Liver (tissue), 9 donors: ENCODE data around the gene TNNC2. TPM values are rescaled to one million over a fixed set of nuclear protein-coding genes. Genes with fewer than 3 reads are reported as not detected.

ENCODE experiments used
- DNase-seq: peaks from one replicate; pipeline ENCODE4 v3.0.0-alpha.2; 2017; ENCODE audit warnings: low spot score
- H3K27ac ChIP-seq, 2 donors: one replicate each; pipeline ENCODE4 v1.7.0; 2013; ENCODE audit warnings: inconsistent platforms in 2 of 2, low read length in 2 of 2, control low read depth in 1 of 2, low read depth in 1 of 2, mild to moderate bottlenecking in 1 of 2
- H3K27me3 ChIP-seq, 4 donors: one replicate each; pipeline versions ENCODE4 v1.6.1 to v1.7.0; 2013; ENCODE audit warnings: low read length in 3 of 4, inconsistent platforms in 1 of 4, mild to moderate bottlenecking in 1 of 4, moderate library complexity in 1 of 4; ENCODE audit not compliant: control insufficient read depth in 4 of 4, insufficient read depth in 4 of 4
- H3K36me3 ChIP-seq, 4 donors: one replicate each; pipeline versions ENCODE4 v1.6.1 to v1.7.0; 2013; ENCODE audit warnings: low read length in 3 of 4, mild to moderate bottlenecking in 3 of 4, low read depth in 1 of 4, moderate library complexity in 1 of 4; ENCODE audit not compliant: control insufficient read depth in 4 of 4, insufficient read depth in 3 of 4
- H3K4me1 ChIP-seq, 4 donors: one replicate each; pipeline versions ENCODE4 v1.6.1 to v1.7.0; 2013; ENCODE audit warnings: low read length in 3 of 4, mild to moderate bottlenecking in 3 of 4, moderate library complexity in 1 of 4; ENCODE audit not compliant: control insufficient read depth in 4 of 4, insufficient read depth in 4 of 4
- H3K4me3 ChIP-seq, 3 donors: one replicate each; pipeline versions ENCODE4 v1.6.1 to v1.7.0; 2013; ENCODE audit warnings: low read length in 3 of 3, control low read depth in 1 of 3, low read depth in 1 of 3, mild to moderate bottlenecking in 1 of 3
- H3K9ac ChIP-seq, 2 donors: one replicate each; pipeline ENCODE4 v1.7.0; 2013; ENCODE audit warnings: low read length in 2 of 2, mild to moderate bottlenecking in 2 of 2, moderate library complexity in 2 of 2, control low read depth in 1 of 2, low read depth in 1 of 2
- H3K9me3 ChIP-seq, 4 donors: one replicate each; pipeline versions ENCODE4 v1.6.1 to v1.7.0; 2013; ENCODE audit warnings: low read length in 3 of 4; ENCODE audit not compliant: control insufficient read depth in 4 of 4
- ATF3 ChIP-seq: IDR thresholded peaks from 2 replicates; pipeline ENCODE4 v1.6.1; 2016; ENCODE audit warnings: antibody characterized with exemption
- CTCF ChIP-seq: fragments of 150-350 bp; IDR thresholded peaks from 2 replicates; pipeline ENCODE4 v1.5.1; 2017; ENCODE audit warnings: improper control_type of control experiment, low read depth, low read length; ENCODE audit not compliant: missing input control
- EGR1 ChIP-seq, 2 donors: IDR thresholded peaks; 2 replicates each; pipeline ENCODE4 v1.6.1; 2016 to 2018; ENCODE audit warnings: antibody characterized with exemption in 2 of 2, low read depth in 2 of 2
- HNF4G ChIP-seq: IDR thresholded peaks from 2 replicates; pipeline ENCODE4 v1.6.1; 2016; ENCODE audit warnings: antibody characterized with exemption
- MAX ChIP-seq: IDR thresholded peaks from 2 replicates; pipeline ENCODE4 v1.6.1; 2016; ENCODE audit warnings: antibody characterized with exemption
- RAD21 ChIP-seq, 2 donors: IDR thresholded peaks; 2 replicates each; pipeline ENCODE4 v1.6.1; 2016; ENCODE audit warnings: antibody characterized with exemption in 2 of 2, mild to moderate bottlenecking in 2 of 2
- REST ChIP-seq: IDR thresholded peaks from 2 replicates; pipeline ENCODE4 v1.6.1; 2016; ENCODE audit warnings: antibody characterized with exemption, mild to moderate bottlenecking
- RXRA ChIP-seq, 2 donors: IDR thresholded peaks; 2 replicates each; pipeline ENCODE4 v1.6.1; 2017 to 2018; ENCODE audit warnings: antibody characterized with exemption in 2 of 2, mild to moderate bottlenecking in 1 of 2
- TAF1 ChIP-seq: conservative IDR thresholded peaks from 2 replicates; pipeline ENCODE4 v1.6.1; 2016; ENCODE audit warnings: antibody characterized with exemption, mild to moderate bottlenecking
- ZBTB33 ChIP-seq: IDR thresholded peaks from 2 replicates; pipeline ENCODE4 v1.6.1; 2016; ENCODE audit warnings: antibody characterized with exemption
- WGBS: extraction: QIAGEN DNeasy Blood & Tissue Kit; methylation state at CpG from one replicate; pipeline ENCODE4 v1.1.7; 2013; 5-methylcytosine and 5-hydroxymethylcytosine counted together
- polyA plus RNA-seq, 2 donors: library from polyadenylated mRNA; stranded (reverse) in 1 of 2; unstranded in 1 of 2; fragments of 200-250 nt in 1 of 2; fragments of >200 nt in 1 of 2; fragmentation: Nextera tagmentation in 1 of 2; extraction: Ambion mirVana in 1 of 2; gene quantifications; one replicate each; pipeline versions ENCODE4 v1.2.1 to v1.2.3, GENCODE V29; 2013 to 2015
- total RNA-seq, 2 donors: library from RNA; depleted of rRNA; stranded (reverse); fragments of >200 nt; gene quantifications; one replicate each; pipeline ENCODE4 v1.2.3, GENCODE V29; 2014
- donor health status: healthy.
- donor health status: healthy.
- donor health status: healthy.
- donor health status: healthy.
- donor health status: healthy.

The TNNC2 gene
- total and polyA plus RNA-seq, 4 donors = 0.12 to 0.33 (median 0.31) TPM; not detected in 1

- TF ChIP-seq TAF1 (no peak), REST (no peak), RAD21 (IDR thresholded peaks at IDR 0.05) (no peak), MAX (no peak), CTCF (no peak), HNF4G (no peak), EGR1 (IDR thresholded peaks at IDR 0.05; ENCODE audit: low read depth in 2 of 2) (no peak), RXRA (IDR thresholded peaks at IDR 0.05) (no peak), ATF3 (no peak), ZBTB33 (no peak)
- WGBS = 7% methylated on average over 71 of the region's 71 CpGs
- H3K27ac ChIP-seq = peak overlapping the region; percentile 60 to 82
- DNase-seq = peak; percentile 62
- H3K9me3 ChIP-seq = no peaks in the 10 kb centered on the region
- H3K27me3 ChIP-seq = no peaks in the 10 kb centered on the region
- peak overlapping the region; percentile 69 to 79 (median 70) for H3K4me3 ChIP-seq
- H3K9ac ChIP-seq = peak overlapping the region in 1 of 2 donors; percentile 20
- H3K4me1 ChIP-seq = peaks cover 4 to 14% (median 9%) of the 10 kb centered on the region in 4 donors
- peaks cover 0 to 2% (median 0%) of the 10 kb centered on the region in 4 donors for H3K36me3 ChIP-seq
Observed at GRCh38 chr20:45833883-45834796, 7.0 kb upstream of the TNNC2 start.
